HepG2 (cell line): ENCODE data around the gene GABARAPL2. TPM values are rescaled to one million over a fixed set of nuclear protein-coding genes. Genes with fewer than 3 reads are reported as not detected.
A peak's percentile ranks its signal among the peaks of the same experiment; 100 is the strongest.

Experiments used
- ATF3 ChIP-seq: sonication (generic); formaldehyde crosslinking; IDR thresholded peaks from 2 replicates; pipeline ENCODE4 v1.4.0; 2020; ENCODE audit warnings: missing genetic modification reagents
- E2F5 ChIP-seq: sonication (generic); formaldehyde crosslinking; conservative IDR thresholded peaks from 2 replicates; pipeline ENCODE4 v1.4.0; 2020; ENCODE audit warnings: missing genetic modification reagents
- FIP1L1 ChIP-seq: fragments of 200-400 bp; formaldehyde crosslinking; IDR thresholded peaks from 2 replicates; pipeline ENCODE4 v1.6.1; 2018; ENCODE audit warnings: low read depth, mild to moderate bottlenecking, low read length, moderate library complexity, borderline replicate concordance; ENCODE audit not compliant: insufficient read depth
- FLYWCH1 ChIP-seq: sonication (generic); formaldehyde crosslinking; IDR thresholded peaks from 2 replicates; pipeline ENCODE4 v1.8.1; 2023; ENCODE audit warnings: mild to moderate bottlenecking, missing genetic modification reagents
- FOXC1 ChIP-seq: sonication (generic); formaldehyde crosslinking; IDR thresholded peaks from 2 replicates; pipeline ENCODE4 v1.8.0; 2022; ENCODE audit warnings: mild to moderate bottlenecking, missing genetic modification reagents, borderline replicate concordance
- HINFP ChIP-seq: sonication (generic); formaldehyde crosslinking; IDR thresholded peaks from 2 replicates; pipeline ENCODE4 v1.4.0; 2020; ENCODE audit warnings: low read depth, mild to moderate bottlenecking, missing genetic modification reagents
- HOXA3 ChIP-seq: sonication (generic); formaldehyde crosslinking; IDR thresholded peaks from 2 replicates; pipeline ENCODE4 v1.5.0; 2020; ENCODE audit warnings: missing genetic modification reagents
- JUND ChIP-seq: sonication (generic); formaldehyde crosslinking; IDR thresholded peaks from 2 replicates; pipeline ENCODE4 v1.8.0; 2022; ENCODE audit warnings: mild to moderate bottlenecking, missing genetic modification reagents
- KDM6A ChIP-seq: IDR thresholded peaks from 2 replicates; pipeline ENCODE4 v1.6.1; 2016; ENCODE audit warnings: low read depth
- MLLT10 ChIP-seq: sonication (generic); formaldehyde crosslinking; IDR thresholded peaks from 2 replicates; pipeline ENCODE4 v1.4.0; 2020; ENCODE audit warnings: missing genetic modification reagents
- NR2F1 ChIP-seq, 2 experiments: fragments of 450-650 bp in 1 of 2; formaldehyde crosslinking in 1 of 2; IDR thresholded peaks; 2 replicates each; pipeline versions ENCODE4 v1.5.0 to v1.6.1; 2016 to 2020; ENCODE audit warnings: mild to moderate bottlenecking in 1 of 2, missing compliant biosample characterization in 1 of 2, missing genetic modification reagents in 1 of 2, moderate library complexity in 1 of 2
- RFX5 ChIP-seq: IDR thresholded peaks from 2 replicates; pipeline ENCODE4 v1.6.1; 2011; ENCODE audit warnings: low read depth, low read length, improper control_type of control experiment
- TGIF2 ChIP-seq: IDR thresholded peaks from 2 replicates; pipeline ENCODE4 v1.6.1; 2016; ENCODE audit warnings: control low read depth, missing compliant biosample characterization
- XRCC5 ChIP-seq: fragments of 200-400 bp; formaldehyde crosslinking; optimal IDR thresholded peaks from 2 replicates; pipeline ENCODE3; 2017; ENCODE audit warnings: mild to moderate bottlenecking, low read length
- ZFP90 ChIP-seq: sonication (generic); formaldehyde crosslinking; IDR thresholded peaks from 2 replicates; pipeline ENCODE4 v1.8.0; 2022; ENCODE audit warnings: missing genetic modification reagents, mild to moderate bottlenecking, inconsistent platforms, borderline replicate concordance
- ZFY ChIP-seq: sonication (generic); formaldehyde crosslinking; IDR thresholded peaks from 2 replicates; pipeline ENCODE4 v1.4.0; 2020; ENCODE audit warnings: missing genetic modification reagents
- ZNF124 ChIP-seq: sonication (generic); formaldehyde crosslinking; IDR thresholded peaks from 2 replicates; pipeline ENCODE4 v1.4.0; 2020; ENCODE audit warnings: missing genetic modification reagents
- ZNF251 ChIP-seq: sonication (generic); formaldehyde crosslinking; IDR thresholded peaks from 2 replicates; pipeline ENCODE4 v1.9.0; 2021; ENCODE audit warnings: mild to moderate bottlenecking, missing genetic modification reagents
- ZNF33A ChIP-seq: sonication (generic); formaldehyde crosslinking; IDR thresholded peaks from 2 replicates; pipeline ENCODE4 v1.5.1; 2020; ENCODE audit warnings: missing genetic modification reagents, mild to moderate bottlenecking, moderate library complexity, borderline replicate concordance
- ZNF350 ChIP-seq: sonication (generic); formaldehyde crosslinking; IDR thresholded peaks from 2 replicates; pipeline ENCODE4 v1.4.0; 2020; ENCODE audit warnings: mild to moderate bottlenecking, low read depth, missing genetic modification reagents, borderline replicate concordance
- ZNF382 ChIP-seq: sonication (generic); formaldehyde crosslinking; IDR thresholded peaks from 2 replicates; pipeline ENCODE4 v1.5.0; 2020; ENCODE audit warnings: missing genetic modification reagents, mild to moderate bottlenecking, borderline replicate concordance
- ZNF501 ChIP-seq: sonication (generic); formaldehyde crosslinking; IDR thresholded peaks from 2 replicates; pipeline ENCODE4 v1.5.1; 2020; ENCODE audit warnings: mild to moderate bottlenecking, moderate library complexity, missing genetic modification reagents
- ZNF556 ChIP-seq: sonication (generic); formaldehyde crosslinking; IDR thresholded peaks from 2 replicates; pipeline ENCODE4 v1.4.0; 2020; ENCODE audit warnings: mild to moderate bottlenecking, missing genetic modification reagents, borderline replicate concordance
- ZNF660 ChIP-seq: sonication (generic); formaldehyde crosslinking; IDR thresholded peaks from 2 replicates; pipeline ENCODE4 v1.5.1; 2020; ENCODE audit warnings: mild to moderate bottlenecking, low read depth, missing genetic modification reagents, borderline replicate concordance
- ZNF800 ChIP-seq: sonication (generic); formaldehyde crosslinking; IDR thresholded peaks from 2 replicates; pipeline ENCODE4 v1.4.0; 2020; ENCODE audit warnings: missing genetic modification reagents
- polyA plus RNA-seq, 8 experiments: library from polyadenylated mRNA; depleted of rRNA in 3 of 8; stranded (reverse) in 7 of 8; unstranded in 1 of 8; fragments of >200 nt; fragmentation: Illumina TruSeq in 4 of 8; extraction: Trizol in 4 of 8; gene quantifications; 2 replicates each; pipeline versions ENCODE4 v1.2.1 to v1.2.3, GENCODE V29; 2011 to 2016; ENCODE audit warnings: low read depth in 4 of 8, missing spikeins in 1 of 8, mixed read lengths in 1 of 8; ENCODE audit not compliant: insufficient read depth in 1 of 8
- total RNA-seq, 5 experiments: library from RNA; depleted of rRNA; stranded (reverse); fragments of >200 nt; fragmentation: Illumina TruSeq; extraction: Trizol; gene quantifications; 2 replicates each; pipeline ENCODE4 v1.2.3, GENCODE V29; 2016; ENCODE audit warnings: low read depth in 1 of 5

GABARAPL2 gene
- total and polyA plus RNA-seq, 2 of the 13 experiments (the other 11 are each of a cell fraction or from before 2014, with no cell fraction given): 76.4 to 83.0 TPM

GRCh38 chr16:75555707-75556430 is 10.3 kb upstream of the GABARAPL2 start, which contains the start of gene TMEM231 (continued):
- TF ChIP-seq ZNF800 (peak; percentile 94), KDM6A (CRISPR knock-in tag) (no peak), ZNF556 (CRISPR knock-in tag) (peak; percentile 70; the same call in 1 of the 2 replicates), ZNF350 (peak; percentile 89; the same call in 1 of the 2 replicates), JUND (CRISPR knock-in tag) (0 out of 2 replicates have a peak, but pooled peaks have one; percentile 26), ZNF33A (0 out of 2 replicates have a peak, but pooled peaks have one; percentile 59), ZFP90 (CRISPR knock-in tag) (peak; percentile 46; the same call in 1 of the 2 replicates), XRCC5 (peak; percentile 87), HINFP (peak; percentile 9; the same call in 1 of the 2 replicates), MLLT10 (CRISPR knock-in tag) (no peak), ZNF382 (CRISPR knock-in tag) (no peak), FIP1L1 (no peak), HOXA3 (CRISPR knock-in tag) (peak; percentile 57), ZNF251 (CRISPR knock-in tag) (0 out of 2 replicates have a peak, but pooled peaks have one; percentile 11), RFX5 (peak; percentile 95), NR2F1 (CRISPR knock-in tag; IDR thresholded peaks at IDR 0.05) (no peak), TGIF2 (CRISPR knock-in tag) (peak; percentile 40; the same call in 1 of the 2 replicates), E2F5 (peak; percentile 67; the same call in 1 of the 2 replicates), ATF3 (CRISPR knock-in tag) (peak; percentile 55; the same call in 1 of the 2 replicates), ZNF501 (CRISPR knock-in tag) (peak; percentile 98), ZNF124 (no peak), FLYWCH1 (CRISPR knock-in tag) (no peak), ZNF660 (0 out of 2 replicates have a peak, but pooled peaks have one; percentile 39), FOXC1 (peak; percentile 51; the same call in 1 of the 2 replicates), ZFY (peak; percentile 71)
